Esophagus mucosa (tissue), 1 donor: Measurements from ENCODE around the gene AACS. TPM values are rescaled to one million over a fixed set of nuclear protein-coding genes. Genes with fewer than 3 reads are reported as not detected.
"Not testable (repeated sequence)": the region's sequence is repeated elsewhere in the genome, so short reads cannot be mapped to it uniquely, and the experiment has no call there.

ENCODE experiments used
- ATAC-seq: fragments of 200-7000 bp; cut with Tn5 transposase; one replicate; pipeline ENCODE4 v1.9.1; 2020
- total RNA-seq: library from RNA; stranded (reverse); gene quantifications from one replicate; pipeline ENCODE4 v1.2.4, GENCODE V29; 2023
- donor health status: DM: yes; HTN: yes; CAD: no.

The AACS gene
- total RNA-seq, 1 donor from 2014 or later: 51.8 TPM

GRCh38 chr12:125092108-125092871, 27.1 kb downstream of the AACS start:
- ATAC-seq: peak; percentile 71

DNA sequence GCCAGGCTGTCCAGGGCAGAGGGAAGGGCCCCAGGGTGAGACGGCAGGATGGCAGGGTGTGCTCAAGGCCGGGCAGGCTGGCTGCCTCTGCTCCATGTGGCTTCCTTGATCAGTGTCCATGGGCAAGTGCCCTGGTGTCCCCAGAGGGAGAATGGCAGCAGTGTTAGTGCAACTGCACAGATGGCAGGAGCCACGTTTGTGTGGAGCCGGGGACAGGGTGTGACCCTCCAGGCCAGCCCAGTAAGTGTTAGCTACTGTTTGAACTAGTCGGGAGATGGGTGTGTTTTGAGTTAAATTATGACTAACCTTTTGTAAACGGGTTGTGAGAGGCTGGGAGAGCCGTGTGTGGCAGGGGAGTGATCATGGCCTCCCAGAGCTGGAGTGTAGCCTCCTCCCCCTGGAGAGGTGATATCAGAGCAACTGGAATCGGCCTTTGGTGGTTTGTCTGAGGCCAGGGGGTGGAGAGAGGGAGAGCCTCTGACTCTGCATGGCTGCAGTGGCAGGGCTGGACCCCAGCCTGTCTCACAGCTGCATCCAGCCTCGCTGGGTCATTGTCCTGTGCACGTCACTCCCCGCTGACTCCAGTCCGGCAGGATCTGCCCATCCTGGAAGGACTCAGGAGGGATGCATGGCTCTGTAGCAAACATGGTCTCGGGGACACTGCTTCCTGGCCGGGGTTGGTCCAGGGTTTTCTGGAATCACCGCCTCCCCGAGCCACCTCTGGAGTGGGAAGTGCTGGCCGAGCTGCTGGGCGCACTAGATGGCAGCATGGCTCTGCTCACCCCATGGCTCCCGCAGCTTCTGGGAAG, 27.8 kb downstream of the AACS start:
- ATAC-seq: peak; percentile 92

DNA sequence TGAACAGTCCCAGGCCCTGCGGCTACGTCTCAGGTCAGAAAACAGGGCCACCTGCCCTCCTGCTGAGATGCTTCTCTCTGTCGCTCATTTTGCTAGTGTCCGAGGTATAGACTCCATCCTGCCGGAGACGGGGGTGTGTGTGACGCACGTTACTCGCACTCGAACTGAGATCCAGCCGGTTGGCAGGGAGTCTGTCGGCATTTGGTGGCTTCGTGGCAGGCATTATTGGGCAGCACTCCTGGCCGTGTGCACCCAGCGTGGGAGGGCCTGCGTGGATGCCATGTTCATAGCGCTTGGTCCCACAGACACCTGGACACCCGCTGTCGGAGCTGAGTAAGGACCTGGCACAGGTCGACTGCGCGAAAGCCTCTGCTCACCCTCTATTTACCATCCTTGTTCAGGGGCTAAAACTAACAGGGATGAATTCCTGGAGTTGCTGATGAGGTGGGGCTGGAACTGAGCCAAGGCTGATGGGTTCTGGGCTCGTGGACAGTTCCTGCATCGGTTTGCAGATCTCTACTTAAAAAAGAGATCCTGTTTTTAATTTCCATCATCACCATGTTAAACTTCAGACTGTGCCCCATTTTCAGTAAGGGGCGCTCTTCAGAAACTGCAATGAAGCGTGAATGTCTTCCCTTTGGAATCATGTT, 28.6 kb downstream of the AACS start:
- ATAC-seq: no peak

DNA sequence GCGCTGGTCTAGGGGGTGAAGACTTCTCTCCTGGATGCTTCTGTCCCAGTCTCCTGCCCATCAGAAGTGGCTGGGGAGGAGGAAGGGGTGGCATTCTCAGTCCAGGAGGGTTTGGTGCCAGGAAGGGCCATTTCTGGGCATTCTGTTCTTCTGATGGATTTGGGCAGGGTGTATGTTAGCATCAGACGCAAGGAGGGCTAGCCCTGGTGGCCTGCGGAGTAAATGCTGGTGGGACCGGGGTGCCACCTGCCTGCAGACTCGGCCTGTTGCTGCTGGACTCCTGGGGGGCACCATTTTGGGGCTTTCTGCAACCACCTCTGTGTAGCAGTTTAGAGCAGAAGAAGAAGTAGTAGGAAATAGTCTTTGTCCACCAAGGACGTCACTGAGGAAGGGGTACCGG, 31.7 kb downstream of the AACS start:
- ATAC-seq: no peak

DNA sequence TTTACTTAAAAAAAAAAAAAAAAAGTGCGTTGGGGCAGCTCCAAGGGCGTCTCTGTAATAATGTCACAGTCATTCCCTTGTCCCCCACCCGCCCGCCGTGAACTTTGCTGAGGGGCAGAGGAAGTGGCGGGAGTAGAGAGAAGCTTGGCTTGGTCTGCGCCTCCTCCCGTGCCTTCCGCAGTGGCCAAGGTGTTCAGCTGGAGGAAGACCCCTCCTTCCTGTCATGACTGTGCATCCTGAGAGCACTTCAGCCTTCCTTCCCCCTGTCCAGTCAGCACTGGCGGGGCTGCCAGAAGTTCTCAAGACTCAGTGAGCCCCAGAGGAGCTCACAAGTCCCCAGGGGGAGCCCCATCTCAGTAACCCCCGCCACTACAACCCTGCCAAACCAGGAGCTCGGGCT, 32.2 kb downstream of the AACS start:
- ATAC-seq: no peak

GRCh38 chr12:125098676-125099408, 33.6 kb downstream of the AACS start:
- ATAC-seq: no peak

- ATAC-seq: no peak
These were observed 34.2 kb downstream of the AACS start for GRCh38 chr12:125099409-125099782.

DNA sequence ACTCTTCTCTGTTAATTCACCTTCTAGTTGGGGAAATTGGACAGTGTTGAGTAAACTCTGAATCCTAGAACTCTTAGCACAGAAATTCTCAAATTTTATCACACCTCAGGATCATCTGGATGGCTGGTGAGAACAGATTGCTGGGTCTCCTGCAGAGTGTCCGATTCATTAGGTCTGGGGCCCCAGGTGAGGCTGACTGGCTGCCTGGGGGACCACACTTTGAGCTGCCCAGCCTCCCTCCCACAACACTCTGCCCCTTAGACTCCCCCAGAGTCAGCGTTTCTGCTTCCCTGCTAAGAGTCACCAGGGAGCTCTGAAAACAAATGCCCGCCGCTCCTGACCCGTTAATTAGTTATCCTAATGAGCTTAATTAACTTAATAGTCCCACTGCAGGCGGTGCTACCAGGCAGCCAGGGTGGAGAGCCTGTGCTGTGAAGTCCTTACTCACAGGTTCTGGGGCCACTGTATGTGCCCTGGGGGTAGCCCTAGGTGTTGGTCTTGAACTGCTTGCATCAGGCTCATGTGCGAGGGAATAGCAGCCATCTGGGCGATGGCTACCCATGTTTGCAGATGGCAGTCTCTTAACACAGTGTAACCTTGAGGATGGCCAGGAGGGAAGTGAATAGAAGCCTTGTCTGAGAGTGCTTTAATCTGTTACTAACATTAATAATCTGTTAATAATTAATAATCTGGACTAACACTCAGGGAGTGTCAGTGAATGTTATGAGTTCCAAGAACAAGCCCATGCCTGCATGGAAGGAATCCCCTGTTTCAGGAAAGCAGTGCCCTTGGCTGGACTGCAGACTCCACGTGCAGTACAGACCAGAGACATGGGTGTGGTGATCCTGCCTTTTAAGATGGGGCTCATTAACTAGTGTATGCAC, 35.6 kb downstream of the AACS start:
- ATAC-seq: peak; percentile 65

- ATAC-seq: no peak
These were observed 39.7 kb downstream of the AACS start for GRCh38 chr12:125104982-125105381.

- ATAC-seq: no peak
These were observed 40.4 kb downstream of the AACS start for GRCh38 chr12:125105600-125105999.

DNA sequence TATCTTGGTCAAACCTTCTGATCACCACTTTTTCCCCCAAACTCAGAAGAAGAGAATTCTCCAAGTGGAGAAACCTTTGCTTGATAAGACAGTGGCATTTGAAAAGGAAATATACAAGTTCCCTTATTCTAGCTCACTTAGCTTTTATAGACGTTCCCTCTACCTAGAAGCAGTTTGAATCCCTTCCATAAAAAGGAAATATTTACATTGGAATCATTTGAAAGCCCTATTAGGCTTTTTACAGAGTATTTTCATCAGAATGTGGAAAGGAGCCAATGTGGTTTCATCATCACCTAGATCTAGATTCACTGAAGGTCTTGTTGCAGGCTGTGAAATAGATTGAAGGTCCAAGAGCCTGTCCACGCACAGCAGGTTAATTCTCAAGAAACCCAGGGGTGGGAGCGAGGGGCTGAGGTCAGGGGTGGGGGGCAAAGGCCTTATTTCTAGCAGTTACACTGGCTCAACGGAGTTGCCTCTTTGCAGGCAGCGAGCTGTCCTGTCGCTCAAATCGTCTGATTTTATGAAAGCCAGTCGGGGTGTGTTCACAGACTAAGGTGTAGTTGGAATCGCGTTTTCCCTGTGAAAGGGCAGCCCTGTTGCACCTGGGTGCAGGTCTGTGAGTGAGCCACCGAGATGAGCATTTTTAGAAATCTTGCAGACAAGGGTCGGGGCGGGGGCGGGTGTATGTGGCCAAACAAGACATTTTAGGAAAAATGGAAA, 45.6 kb downstream of the AACS start:
- ATAC-seq: no peak

GRCh38 chr12:125111403-125111802, 46.2 kb downstream of the AACS start:
- ATAC-seq: no peak

DNA sequence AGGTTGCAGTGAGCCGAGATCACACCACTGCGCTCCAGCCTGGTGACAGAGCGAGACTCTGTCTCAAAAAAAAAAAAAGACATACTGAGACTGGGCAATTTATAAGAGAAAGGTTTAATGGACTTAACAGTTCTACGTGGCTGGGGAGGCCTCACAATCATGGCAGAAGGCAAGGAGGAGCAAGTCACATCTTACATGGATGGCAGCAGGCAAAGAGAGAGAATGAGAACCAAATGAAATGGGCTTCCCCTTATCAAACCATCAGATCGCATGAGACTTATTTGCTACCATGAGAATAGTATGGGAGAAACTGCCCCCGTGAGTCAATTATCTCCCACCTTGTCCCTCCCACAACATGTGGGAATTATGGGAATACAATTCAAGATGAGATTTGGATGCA, 47.4 kb downstream of the AACS start:
- ATAC-seq: not testable (repeated sequence)

- no peak for ATAC-seq
These were observed 48.0 kb downstream of the AACS start for GRCh38 chr12:125113263-125113662.

GRCh38 chr12:125113789-125114188, 48.6 kb downstream of the AACS start:
- no peak for ATAC-seq

GRCh38 chr12:125114365-125115141, 49.3 kb downstream of the AACS start:
- no peak for ATAC-seq

GRCh38 chr12:125120566-125120965, 55.3 kb downstream of the AACS start:
- ATAC-seq: no peak

DNA sequence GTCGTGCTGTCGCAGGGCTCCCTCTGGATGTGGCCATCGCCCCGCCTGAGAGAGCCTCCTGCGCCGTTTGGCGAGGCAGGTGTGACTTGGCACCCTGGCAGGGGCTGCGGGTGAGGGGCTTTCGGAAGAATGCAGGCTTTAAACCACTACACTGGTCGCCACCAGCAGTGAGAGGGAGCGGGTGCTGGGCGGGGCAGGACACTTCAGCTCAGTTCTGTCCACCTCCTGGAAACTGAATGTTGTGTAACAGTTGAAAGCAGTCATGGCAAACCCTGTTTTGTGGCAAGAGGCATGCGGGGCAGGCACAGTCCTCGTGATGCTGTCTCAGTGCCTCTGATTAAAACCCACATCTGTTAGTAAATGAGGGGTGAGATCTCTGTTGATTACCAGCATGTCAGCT, 55.9 kb downstream of the AACS start:
- no peak for ATAC-seq

DNA sequence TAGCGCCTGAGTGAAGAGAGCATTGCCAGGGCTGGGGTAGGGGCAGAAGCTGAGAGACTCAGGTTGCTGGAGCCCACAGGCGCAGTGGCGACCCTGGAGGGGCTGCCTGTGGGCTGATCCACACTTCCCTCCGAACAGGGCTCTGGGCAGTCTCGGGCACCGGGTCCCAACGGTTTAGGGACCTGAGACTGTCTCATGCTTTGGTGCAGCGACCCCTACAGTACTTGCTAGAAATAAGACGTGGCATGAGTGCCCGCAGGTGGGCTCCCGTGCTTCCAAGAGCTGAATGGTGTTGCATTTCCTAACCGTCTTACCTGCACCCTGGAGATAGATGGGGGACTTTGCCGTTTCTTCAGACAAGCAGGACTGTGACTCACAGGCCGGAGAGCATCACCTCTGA, 57.4 kb downstream of the AACS start:
- no peak for ATAC-seq

GRCh38 chr12:125124320-125124966, 59.2 kb downstream of the AACS start:
- ATAC-seq: peak; percentile 70
